ENCODE results near the gene ERC2. TPM values are rescaled to one million over a fixed set of nuclear protein-coding genes. Genes with fewer than 3 reads are reported as not detected.

The ERC2 gene
- total RNA-seq, 3 donors from 2014 or later (not counting 1 experiment from before 2014, with no cell fraction given): not detected

- DNase-seq (no peak), ATAC-seq (no peak)
- TF ChIP-seq, protein P1, sequence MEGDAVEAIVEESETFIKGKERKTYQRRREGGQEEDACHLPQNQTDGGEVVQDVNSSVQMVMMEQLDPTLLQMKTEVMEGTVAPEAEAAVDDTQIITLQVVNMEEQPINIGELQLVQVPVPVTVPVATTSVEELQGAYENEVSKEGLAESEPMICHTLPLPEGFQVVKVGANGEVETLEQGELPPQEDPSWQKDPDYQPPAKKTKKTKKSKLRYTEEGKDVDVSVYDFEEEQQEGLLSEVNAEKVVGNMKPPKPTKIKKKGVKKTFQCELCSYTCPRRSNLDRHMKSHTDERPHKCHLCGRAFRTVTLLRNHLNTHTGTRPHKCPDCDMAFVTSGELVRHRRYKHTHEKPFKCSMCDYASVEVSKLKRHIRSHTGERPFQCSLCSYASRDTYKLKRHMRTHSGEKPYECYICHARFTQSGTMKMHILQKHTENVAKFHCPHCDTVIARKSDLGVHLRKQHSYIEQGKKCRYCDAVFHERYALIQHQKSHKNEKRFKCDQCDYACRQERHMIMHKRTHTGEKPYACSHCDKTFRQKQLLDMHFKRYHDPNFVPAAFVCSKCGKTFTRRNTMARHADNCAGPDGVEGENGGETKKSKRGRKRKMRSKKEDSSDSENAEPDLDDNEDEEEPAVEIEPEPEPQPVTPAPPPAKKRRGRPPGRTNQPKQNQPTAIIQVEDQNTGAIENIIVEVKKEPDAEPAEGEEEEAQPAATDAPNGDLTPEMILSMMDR (IDR thresholded peaks at IDR 0.05): no peak
- intact Hi-C loops (cut with micrococcal nuclease): no loop called here
- Mint-ChIP-seq H3K27me3 (ENCODE audit: low read depth in 2 of 2) (no peaks in the 10 kb centered on the region), H3K36me3 (no peaks in the 10 kb centered on the region), H3K4me3 (no peak overlapping the region), H3K27ac (no peak overlapping the region), H3K4me1 (no peaks in the 10 kb centered on the region), H3K9me3 (peaks cover 3 to 6% of the 10 kb centered on the region in 2 donors)
- no peaks in the 10 kb centered on the region for H3K36me3 ChIP-seq (ENCODE audit: control insufficient read depth, insufficient read depth, low read length)
- 87% methylated on average over 5 of the region's 5 CpGs for WGBS (ENCODE audit: insufficient coverage)
- no peak overlapping the region for H3K4me3 ChIP-seq (ENCODE audit: low read length)
- no peaks in the 10 kb centered on the region for H3K27me3 ChIP-seq (ENCODE audit: control insufficient read depth, insufficient read depth, low read length)
- H3K4me1 ChIP-seq (ENCODE audit: control insufficient read depth, insufficient read depth, low read length): no peaks in the 10 kb centered on the region
- no peak overlapping the region for H3K27ac ChIP-seq (ENCODE audit: low read length)
- H3K9me3 ChIP-seq (ENCODE audit: control insufficient read depth, insufficient read depth, low read length): no peaks in the 10 kb centered on the region
These were observed 671.7 kb downstream of the ERC2 start for GRCh38 chr3:55796533-55796932.

DNA sequence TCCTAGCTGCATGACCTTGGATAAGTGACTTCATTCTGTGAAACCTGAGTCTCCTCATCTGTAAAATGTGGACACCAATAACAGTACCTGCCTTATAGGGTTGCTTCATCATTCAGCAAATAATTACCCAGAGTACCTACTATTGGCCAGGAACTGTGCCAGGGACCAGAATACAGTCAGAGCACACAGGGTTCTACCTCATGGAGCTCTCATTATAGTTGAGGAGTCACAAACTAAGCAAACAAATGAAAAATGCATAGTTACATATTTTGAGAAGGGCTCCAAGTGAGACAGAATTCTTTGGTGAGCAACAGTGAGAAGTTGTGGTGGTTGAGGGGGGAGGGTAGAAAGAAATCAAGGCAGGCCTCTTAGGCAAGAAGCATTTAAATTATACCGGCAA lies 672.5 kb downstream of the ERC2 start:
- H3K27me3 ChIP-seq (ENCODE audit: control insufficient read depth, insufficient read depth, low read length): no peaks in the 10 kb centered on the region
- ATAC-seq (no peak), DNase-seq (no peak)
- no peaks in the 10 kb centered on the region for H3K36me3 ChIP-seq (ENCODE audit: control insufficient read depth, insufficient read depth, low read length)
- Mint-ChIP-seq H3K4me3 (no peak overlapping the region), H3K27me3 (ENCODE audit: low read depth in 2 of 2) (no peaks in the 10 kb centered on the region), H3K9me3 (peaks cover 3 to 6% of the 10 kb centered on the region in 2 donors), H3K36me3 (no peaks in the 10 kb centered on the region), H3K27ac (no peak overlapping the region), H3K4me1 (no peaks in the 10 kb centered on the region)
- intact Hi-C loops (cut with micrococcal nuclease): no loop called here
- WGBS (ENCODE audit: insufficient coverage): 89% methylated on average over 1 of the region's 1 CpG
- H3K4me1 ChIP-seq (ENCODE audit: control insufficient read depth, insufficient read depth, low read length): no peaks in the 10 kb centered on the region
- H3K9me3 ChIP-seq (ENCODE audit: control insufficient read depth, insufficient read depth, low read length): no peaks in the 10 kb centered on the region
- TF ChIP-seq, protein P1 (IDR thresholded peaks at IDR 0.05): no peak
- no peak overlapping the region for H3K27ac ChIP-seq (ENCODE audit: low read length)
- H3K4me3 ChIP-seq (ENCODE audit: low read length): no peak overlapping the region

- Mint-ChIP-seq H3K9me3 (peaks cover 3 to 6% of the 10 kb centered on the region in 2 donors), H3K4me1 (no peaks in the 10 kb centered on the region), H3K27ac (no peak overlapping the region), H3K27me3 (ENCODE audit: low read depth in 2 of 2) (no peaks in the 10 kb centered on the region), H3K4me3 (no peak overlapping the region), H3K36me3 (no peaks in the 10 kb centered on the region)
- 93% methylated on average over 6 of the region's 6 CpGs for WGBS (ENCODE audit: insufficient coverage)
- no peak overlapping the region for H3K27ac ChIP-seq (ENCODE audit: low read length)
- DNase-seq: no peak
- intact Hi-C loops (cut with micrococcal nuclease): no loop called here
- no peak overlapping the region for H3K4me3 ChIP-seq (ENCODE audit: low read length)
- no peaks in the 10 kb centered on the region for H3K4me1 ChIP-seq (ENCODE audit: control insufficient read depth, insufficient read depth, low read length)
- ATAC-seq: no peak
- no peaks in the 10 kb centered on the region for H3K27me3 ChIP-seq (ENCODE audit: control insufficient read depth, insufficient read depth, low read length)
- H3K9me3 ChIP-seq (ENCODE audit: control insufficient read depth, insufficient read depth, low read length): no peaks in the 10 kb centered on the region
- TF ChIP-seq, protein P1 (IDR thresholded peaks at IDR 0.05): no peak
- no peaks in the 10 kb centered on the region for H3K36me3 ChIP-seq (ENCODE audit: control insufficient read depth, insufficient read depth, low read length)
These were observed 673.0 kb downstream of the ERC2 start for GRCh38 chr3:55795296-55795695.

DNA sequence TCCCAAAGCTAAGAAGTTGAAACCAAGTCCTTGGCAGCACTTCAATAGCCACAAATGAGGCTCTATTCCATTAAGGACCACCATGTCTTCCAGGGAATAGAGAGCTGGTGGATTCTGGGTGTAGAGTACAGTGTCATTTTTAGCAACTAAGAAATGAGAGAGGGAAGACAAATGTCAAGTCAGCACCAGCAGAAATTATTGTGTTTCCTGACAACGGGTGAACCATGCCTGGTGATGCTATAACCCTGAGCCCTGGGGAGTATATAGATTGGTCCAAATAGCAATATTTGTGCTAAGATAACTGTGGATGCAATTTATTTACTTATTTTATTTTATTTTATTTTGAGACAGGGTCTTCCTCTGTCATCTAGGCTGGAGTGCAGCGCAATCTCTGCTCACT lies 675.5 kb downstream of the ERC2 start:
- H3K27ac Mint-ChIP-seq: no peak overlapping the region
- no peaks in the 10 kb centered on the region for H3K4me1 ChIP-seq (ENCODE audit: control insufficient read depth, insufficient read depth, low read length)
- DNase-seq (no peak), ATAC-seq (no peak)
- TF ChIP-seq, protein P1 (IDR thresholded peaks at IDR 0.05): no peak
- intact Hi-C loops (cut with micrococcal nuclease): no loop called here
- no peak overlapping the region for H3K4me3 Mint-ChIP-seq
- H3K9me3 ChIP-seq (ENCODE audit: control insufficient read depth, insufficient read depth, low read length): no peaks in the 10 kb centered on the region
- H3K4me1 Mint-ChIP-seq: no peaks in the 10 kb centered on the region
- 88% methylated on average over 2 of the region's 2 CpGs for WGBS (ENCODE audit: insufficient coverage)
- no peaks in the 10 kb centered on the region for H3K27me3 ChIP-seq (ENCODE audit: control insufficient read depth, insufficient read depth, low read length)
- no peaks in the 10 kb centered on the region for H3K36me3 ChIP-seq (ENCODE audit: control insufficient read depth, insufficient read depth, low read length)
- H3K36me3 Mint-ChIP-seq: no peaks in the 10 kb centered on the region
- no peak overlapping the region for H3K27ac ChIP-seq (ENCODE audit: low read length)
- no peak overlapping the region for H3K4me3 ChIP-seq (ENCODE audit: low read length)
- H3K27me3 Mint-ChIP-seq (ENCODE audit: low read depth in 2 of 2): no peaks in the 10 kb centered on the region
- H3K9me3 Mint-ChIP-seq: peaks cover 3% of the 10 kb centered on the region in 2 donors

Measured in natural killer cell (primary cell).